Upper lobe of right lung (tissue), 1 donor: ENCODE measurements around the gene TEP1. TPM values are rescaled to one million over a fixed set of nuclear protein-coding genes. Genes with fewer than 3 reads are reported as not detected.
"Not testable (repeated sequence)": the region's sequence is repeated elsewhere in the genome, so short reads cannot be mapped to it uniquely, and the experiment has no call there.

Experiments used
- ATAC-seq: fragments of 200-7000 bp; cut with Tn5 transposase; one replicate; pipeline ENCODE4 v1.9.1; 2020; ENCODE audit warnings: mild to moderate bottlenecking, moderate library complexity
- DNase-seq: peaks from one replicate; pipeline ENCODE4 v3.0.0-alpha.2; 2020
- H3K27ac ChIP-seq: fragments of 200-600 bp; one replicate; pipeline ENCODE4 v1.8.0; 2022
- H3K27me3 ChIP-seq: fragments of 200-600 bp; one replicate; pipeline ENCODE4 v1.8.0; 2022; ENCODE audit warnings: mild to moderate bottlenecking
- H3K36me3 ChIP-seq: fragments of 200-600 bp; one replicate; pipeline ENCODE4 v1.8.0; 2022
- H3K4me1 ChIP-seq: fragments of 200-600 bp; one replicate; pipeline ENCODE4 v1.8.0; 2022
- H3K4me3 ChIP-seq: fragments of 200-600 bp; one replicate; pipeline ENCODE4 v1.8.0; 2022; ENCODE audit warnings: mild to moderate bottlenecking
- H3K9me3 ChIP-seq: fragments of 200-600 bp; one replicate; pipeline ENCODE4 v1.8.0; 2022
- intact Hi-C: fragments of 100-400 bp; cut with DNase I; formaldehyde crosslinking; loops from one replicate; pipeline ENCODE4 v1.11.0; 2022
- total RNA-seq: library from RNA; stranded (reverse); fragmentation: NEBNext Ultra II Directional; extraction: Animal tissue kit (Norgen Biotek cat#: 25700); gene quantifications from one replicate; pipeline ENCODE4 v1.2.1, GENCODE V29; 2021
- TF ChIP-seq, protein P1 (sequence below): fragments of 200-600 bp; IDR thresholded peaks from one replicate; pipeline ENCODE4 v1.8.0; 2022; ENCODE audit warnings: antibody characterized with exemption
- donor health status: DM: no; HTN: yes; CAD: no; lungs with severe emphysema.

The TEP1 gene
- total RNA-seq, 1 donor from 2014 or later: 48.9 TPM

DNA sequence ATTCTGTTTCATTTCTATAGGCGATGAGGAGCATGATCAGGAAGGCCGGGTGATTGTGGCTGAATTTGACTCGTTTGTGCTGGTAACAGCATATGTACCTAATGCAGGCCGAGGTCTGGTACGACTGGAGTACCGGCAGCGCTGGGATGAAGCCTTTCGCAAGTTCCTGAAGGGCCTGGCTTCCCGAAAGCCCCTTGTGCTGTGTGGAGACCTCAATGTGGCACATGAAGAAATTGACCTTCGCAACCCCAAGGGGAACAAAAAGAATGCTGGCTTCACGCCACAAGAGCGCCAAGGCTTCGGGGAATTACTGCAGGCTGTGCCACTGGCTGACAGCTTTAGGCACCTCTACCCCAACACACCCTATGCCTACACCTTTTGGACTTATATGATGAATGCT, 43.7 kb upstream of the TEP1 start:
- no peak for ATAC-seq
- Histone ChIP-seq H3K27me3 (no peaks in the 10 kb centered on the region), H3K4me3 (no peak overlapping the region), H3K4me1 (peaks cover 44% of the 10 kb centered on the region), H3K9me3 (no peaks in the 10 kb centered on the region), H3K36me3 (peaks cover 48% of the 10 kb centered on the region), H3K27ac (no peak overlapping the region)
- intact Hi-C loops: no loop called here
- TF ChIP-seq, protein P1, sequence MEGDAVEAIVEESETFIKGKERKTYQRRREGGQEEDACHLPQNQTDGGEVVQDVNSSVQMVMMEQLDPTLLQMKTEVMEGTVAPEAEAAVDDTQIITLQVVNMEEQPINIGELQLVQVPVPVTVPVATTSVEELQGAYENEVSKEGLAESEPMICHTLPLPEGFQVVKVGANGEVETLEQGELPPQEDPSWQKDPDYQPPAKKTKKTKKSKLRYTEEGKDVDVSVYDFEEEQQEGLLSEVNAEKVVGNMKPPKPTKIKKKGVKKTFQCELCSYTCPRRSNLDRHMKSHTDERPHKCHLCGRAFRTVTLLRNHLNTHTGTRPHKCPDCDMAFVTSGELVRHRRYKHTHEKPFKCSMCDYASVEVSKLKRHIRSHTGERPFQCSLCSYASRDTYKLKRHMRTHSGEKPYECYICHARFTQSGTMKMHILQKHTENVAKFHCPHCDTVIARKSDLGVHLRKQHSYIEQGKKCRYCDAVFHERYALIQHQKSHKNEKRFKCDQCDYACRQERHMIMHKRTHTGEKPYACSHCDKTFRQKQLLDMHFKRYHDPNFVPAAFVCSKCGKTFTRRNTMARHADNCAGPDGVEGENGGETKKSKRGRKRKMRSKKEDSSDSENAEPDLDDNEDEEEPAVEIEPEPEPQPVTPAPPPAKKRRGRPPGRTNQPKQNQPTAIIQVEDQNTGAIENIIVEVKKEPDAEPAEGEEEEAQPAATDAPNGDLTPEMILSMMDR: no peak
- DNase-seq: no peak

DNA sequence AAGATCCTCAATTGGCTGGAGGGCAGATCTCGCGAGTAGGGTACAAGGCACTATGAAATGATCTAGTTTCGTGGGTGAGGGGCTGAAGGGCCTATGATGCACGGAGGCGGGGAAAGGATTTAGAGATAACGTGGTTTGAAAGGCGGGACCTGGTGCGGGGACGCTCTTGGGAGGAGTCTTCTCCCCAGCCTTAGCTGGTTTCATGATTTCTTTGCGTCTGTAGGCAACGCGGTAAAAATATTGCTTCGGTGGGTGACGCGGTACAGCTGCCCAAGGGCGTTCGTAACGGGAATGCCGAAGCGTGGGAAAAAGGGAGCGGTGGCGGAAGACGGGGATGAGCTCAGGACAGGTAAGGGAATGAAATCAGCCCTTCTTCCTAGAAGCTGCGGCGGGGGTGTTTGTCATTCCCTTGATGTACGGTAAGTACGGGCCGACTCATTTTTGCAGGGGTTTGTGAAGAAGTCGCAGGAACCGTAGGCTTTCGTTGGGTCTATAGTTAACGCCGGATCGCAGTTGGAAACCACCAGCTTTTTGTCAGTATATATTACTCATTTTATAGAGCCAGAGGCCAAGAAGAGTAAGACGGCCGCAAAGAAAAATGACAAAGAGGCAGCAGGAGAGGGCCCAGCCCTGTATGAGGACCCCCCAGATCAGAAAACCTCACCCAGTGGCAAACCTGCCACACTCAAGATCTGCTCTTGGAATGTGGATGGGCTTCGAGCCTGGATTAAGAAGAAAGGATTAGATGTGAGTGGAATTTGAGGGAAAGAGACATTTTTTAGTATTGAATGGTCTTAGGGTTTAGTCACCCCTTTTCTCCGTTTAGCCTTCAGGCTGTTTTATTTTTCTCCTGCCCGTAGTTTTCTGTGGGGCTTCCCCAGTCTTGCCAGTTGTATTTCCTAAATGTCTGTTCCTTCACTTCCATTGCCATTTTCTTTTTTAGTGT, 42.3 kb upstream of the TEP1 start:
- ATAC-seq (peak; percentile 69), DNase-seq (no peak)
- H3K4me1 ChIP-seq: peaks cover 43% of the 10 kb centered on the region
- no peaks in the 10 kb centered on the region for H3K27me3 ChIP-seq
- H3K4me3 ChIP-seq: peak overlapping the region; percentile 74
- H3K9me3 ChIP-seq: no peaks in the 10 kb centered on the region
- peaks cover 62% of the 10 kb centered on the region for H3K36me3 ChIP-seq
- peak overlapping the region; percentile 92 for H3K27ac ChIP-seq
- intact Hi-C loops: no loop called here
- TF ChIP-seq, protein P1: no peak

DNA sequence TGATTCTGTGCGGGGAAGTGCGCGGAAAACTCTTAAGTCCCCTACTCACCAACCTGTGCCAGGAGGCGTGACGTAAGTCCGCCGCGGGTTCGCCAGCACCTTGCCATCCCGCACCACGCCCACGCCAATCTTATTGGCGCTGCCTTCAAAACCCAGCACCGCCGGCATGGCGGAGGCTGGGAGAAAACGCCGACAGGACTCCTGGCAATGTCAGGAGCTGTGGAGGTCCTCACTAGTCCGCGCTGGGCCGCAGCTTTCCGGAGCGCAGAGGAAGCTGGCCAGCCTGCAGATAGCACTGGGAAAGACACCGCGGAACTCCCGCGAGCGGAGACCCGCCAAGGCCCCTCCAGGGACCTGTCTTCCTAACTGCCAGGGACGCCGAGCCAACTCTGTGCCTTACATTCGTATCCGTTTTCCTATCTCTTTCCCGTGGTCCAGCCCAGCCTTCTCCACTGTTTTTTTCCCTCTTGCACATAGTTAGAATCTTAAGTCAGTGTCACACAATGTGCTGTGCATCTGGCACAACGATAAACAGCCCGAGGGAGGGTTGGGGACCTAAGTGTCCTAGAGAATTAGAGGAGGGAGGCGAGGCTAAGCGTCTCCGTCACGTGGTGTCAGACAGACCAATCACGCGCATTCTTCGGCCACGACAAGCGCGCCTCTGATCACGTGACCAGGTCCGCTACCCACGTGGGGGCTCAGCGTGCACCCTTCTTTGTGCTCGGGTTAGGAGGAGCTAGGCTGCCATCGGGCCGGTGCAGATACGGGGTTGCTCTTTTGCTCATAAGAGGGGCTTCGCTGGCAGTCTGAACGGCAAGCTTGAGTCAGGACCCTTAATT, 41.4 kb upstream of the TEP1 start, which contains the start of the genes APEX1 and OSGEP:
Gene APEX1, plus strand, starts transcription at position 711 of the 839 bp plus-strand sequence. CDS start 420 bp downstream, outside the sequence.
Gene OSGEP, minus strand, starts transcription at position 297 of the 839 bp plus-strand sequence. Its CDS starts 129 bp downstream, at position 168.
- Histone ChIP-seq H3K27me3 (no peaks in the 10 kb centered on the region), H3K9me3 (no peaks in the 10 kb centered on the region), H3K36me3 (peaks cover 64% of the 10 kb centered on the region), H3K4me1 (peaks cover 35% of the 10 kb centered on the region), H3K4me3 (peak within 1 kb of the TSS; percentile 74), H3K27ac (peak within 1 kb of the TSS; percentile 92)
- DNase-seq (peak; percentile 99), ATAC-seq (peak; percentile 93)
- TF ChIP-seq, protein P1: no peak
- intact Hi-C loops: no loop called here

DNA sequence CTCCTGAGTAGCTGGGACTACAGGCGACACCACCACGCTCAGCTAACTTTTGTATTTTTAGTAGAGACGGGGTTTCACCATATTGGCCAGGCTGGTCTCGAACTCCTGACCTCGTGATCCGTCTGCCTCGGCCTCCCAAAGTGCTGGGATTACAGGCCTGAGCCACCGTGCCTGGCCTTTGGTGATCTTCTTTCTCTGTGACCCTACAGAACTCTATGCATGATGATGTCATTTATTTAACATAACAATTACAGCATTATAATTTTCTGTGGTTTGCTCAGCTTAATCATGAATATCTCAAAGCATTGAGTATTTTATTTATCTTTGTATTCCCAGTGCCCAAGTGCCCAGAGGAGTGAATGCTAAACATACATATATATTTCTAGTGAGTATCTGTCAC, 39.5 kb upstream of the TEP1 start:
- H3K4me3 ChIP-seq, DNase-seq, H3K27ac ChIP-seq, ATAC-seq, H3K27me3 ChIP-seq, intact Hi-C loops, H3K9me3 ChIP-seq: not testable (repeated sequence)
- Histone ChIP-seq H3K36me3 (peaks cover 64% of the 10 kb centered on the region), H3K4me1 (peaks cover 27% of the 10 kb centered on the region)

DNA sequence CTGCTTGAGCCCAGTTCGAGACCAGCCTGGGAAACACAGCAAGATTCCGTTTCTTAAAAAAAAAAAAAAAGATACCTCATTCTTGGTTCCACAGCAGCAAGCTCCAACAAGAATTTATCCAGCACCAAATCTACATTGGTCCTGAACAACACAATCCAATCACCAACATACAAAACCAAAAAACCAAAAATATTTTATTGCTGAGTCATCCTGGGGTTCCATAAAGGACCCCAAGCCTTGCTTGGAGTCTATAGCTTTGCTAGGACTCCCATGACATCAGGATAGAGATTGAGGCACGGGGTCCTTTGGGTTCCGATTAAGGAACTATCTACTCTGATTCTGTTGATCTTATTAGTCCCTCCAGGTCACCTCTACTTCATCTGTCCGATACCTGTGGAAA, 33.6 kb upstream of the TEP1 start:
- Histone ChIP-seq H3K4me1 (no peaks in the 10 kb centered on the region), H3K36me3 (peaks cover 69% of the 10 kb centered on the region), H3K4me3 (no peak overlapping the region), H3K27ac (no peak overlapping the region), H3K27me3 (no peaks in the 10 kb centered on the region), H3K9me3 (no peaks in the 10 kb centered on the region)
- ATAC-seq (no peak), DNase-seq (no peak)
- TF ChIP-seq, protein P1: no peak
- intact Hi-C loops: no loop called here

DNA sequence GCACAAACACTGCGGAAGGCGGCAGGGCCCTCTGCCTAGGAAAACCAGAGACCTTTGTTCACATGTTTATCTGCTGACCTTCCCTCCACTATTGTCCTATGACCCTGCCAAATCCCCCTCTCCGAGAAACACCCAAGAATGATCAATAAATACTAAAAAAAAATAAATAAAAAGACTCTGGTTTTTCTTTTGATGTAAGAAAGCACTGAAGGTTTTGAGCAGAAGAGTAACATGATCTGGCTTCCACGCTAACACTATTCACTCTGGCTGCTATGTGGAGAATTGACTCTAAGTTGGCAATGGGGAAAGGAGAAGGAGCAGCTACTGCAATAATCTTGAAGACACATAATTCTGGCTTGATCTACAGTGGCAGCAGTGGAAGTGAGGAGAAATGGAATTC, 30.3 kb upstream of the TEP1 start:
- intact Hi-C loops, ATAC-seq, H3K4me1 ChIP-seq, DNase-seq, H3K9me3 ChIP-seq, H3K4me3 ChIP-seq, H3K27me3 ChIP-seq: not testable (repeated sequence)
- Histone ChIP-seq H3K36me3 (peaks cover 36% of the 10 kb centered on the region), H3K27ac (peak overlapping the region; percentile 47)
